GM13976 (cell line): ENCODE data around the gene L2HGDH.
A peak's percentile ranks its signal among the peaks of the same experiment; 100 is the strongest.
"Not testable (repeated sequence)": the region's sequence is repeated elsewhere in the genome, so short reads cannot be mapped to it uniquely, and the experiment has no call there.

Experiments
- DNase-seq: peaks from one replicate; pipeline ENCODE4 v3.0.0; 2012; ENCODE audit warnings: low spot score
- in situ Hi-C: fragments of 300-500 bp; cut with MboI; formaldehyde crosslinking; loops from one replicate; pipeline ENCODE4 v1.12.0; 2022; ENCODE audit warnings: low sequenced_read_pairs, mixed read lengths, inconsistent platforms; ENCODE audit not compliant: unreplicated experiment
- TF ChIP-seq, protein P1 (sequence below): IDR thresholded peaks from 2 replicates; pipeline ENCODE4 v1.5.1; 2012; ENCODE audit warnings: borderline replicate concordance, mild to moderate bottlenecking; ENCODE audit not compliant: insufficient read depth; ENCODE audit errors: extremely low read depth, missing control alignments, control extremely low read depth

Gene L2HGDH

DNA sequence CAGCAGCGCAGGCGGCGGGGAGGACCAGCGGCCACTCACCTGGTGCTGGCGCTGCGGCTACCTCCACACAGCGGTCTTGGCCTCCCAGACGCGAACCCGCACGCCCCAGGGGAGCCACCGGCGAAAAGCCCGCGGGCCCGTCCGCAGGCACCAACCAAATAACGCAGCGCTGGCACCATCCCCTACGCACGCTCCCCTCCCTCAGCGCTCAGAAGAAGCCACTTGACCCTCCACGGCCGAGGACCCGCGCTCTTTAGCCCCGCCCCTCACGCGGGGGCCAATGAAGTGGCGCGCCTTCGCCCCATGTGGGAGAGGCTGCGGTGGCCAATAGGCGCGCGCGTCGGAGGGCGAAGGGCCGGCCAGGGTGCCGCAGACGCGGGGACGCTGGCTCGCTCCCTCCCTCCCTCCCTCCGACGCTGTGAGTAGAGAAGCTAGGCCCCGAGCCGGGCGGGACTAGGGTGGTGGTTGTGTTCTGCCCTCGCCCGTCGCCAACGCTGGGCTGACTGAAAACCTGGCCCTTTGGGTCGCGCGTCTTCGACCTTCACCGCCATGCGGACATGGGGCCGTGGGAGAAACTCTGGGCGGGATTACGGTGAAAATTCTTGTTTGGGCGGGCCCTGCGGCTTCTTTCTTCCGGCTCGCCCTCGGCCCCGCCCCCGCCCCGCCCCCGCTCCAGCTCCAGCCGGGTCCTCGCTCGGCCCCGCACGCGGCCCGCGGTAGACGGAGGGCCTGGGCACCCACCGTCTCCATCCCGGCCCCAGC lies at the start of gene L2HGDH, which contains the start of gene DMAC2L:
TSS of gene L2HGDH (minus strand) at position 258 of the 762 bp plus-strand sequence. CDS start at position 179, 79 bp downstream.
TSS of gene DMAC2L (plus strand) at position 353 of the 762 bp plus-strand sequence. CDS start 9,164 bp downstream, outside the sequence.
- in situ Hi-C loops = no loop called here
- TF ChIP-seq, protein P1, sequence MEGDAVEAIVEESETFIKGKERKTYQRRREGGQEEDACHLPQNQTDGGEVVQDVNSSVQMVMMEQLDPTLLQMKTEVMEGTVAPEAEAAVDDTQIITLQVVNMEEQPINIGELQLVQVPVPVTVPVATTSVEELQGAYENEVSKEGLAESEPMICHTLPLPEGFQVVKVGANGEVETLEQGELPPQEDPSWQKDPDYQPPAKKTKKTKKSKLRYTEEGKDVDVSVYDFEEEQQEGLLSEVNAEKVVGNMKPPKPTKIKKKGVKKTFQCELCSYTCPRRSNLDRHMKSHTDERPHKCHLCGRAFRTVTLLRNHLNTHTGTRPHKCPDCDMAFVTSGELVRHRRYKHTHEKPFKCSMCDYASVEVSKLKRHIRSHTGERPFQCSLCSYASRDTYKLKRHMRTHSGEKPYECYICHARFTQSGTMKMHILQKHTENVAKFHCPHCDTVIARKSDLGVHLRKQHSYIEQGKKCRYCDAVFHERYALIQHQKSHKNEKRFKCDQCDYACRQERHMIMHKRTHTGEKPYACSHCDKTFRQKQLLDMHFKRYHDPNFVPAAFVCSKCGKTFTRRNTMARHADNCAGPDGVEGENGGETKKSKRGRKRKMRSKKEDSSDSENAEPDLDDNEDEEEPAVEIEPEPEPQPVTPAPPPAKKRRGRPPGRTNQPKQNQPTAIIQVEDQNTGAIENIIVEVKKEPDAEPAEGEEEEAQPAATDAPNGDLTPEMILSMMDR = no peak
- peak; percentile 98 for DNase-seq

DNA sequence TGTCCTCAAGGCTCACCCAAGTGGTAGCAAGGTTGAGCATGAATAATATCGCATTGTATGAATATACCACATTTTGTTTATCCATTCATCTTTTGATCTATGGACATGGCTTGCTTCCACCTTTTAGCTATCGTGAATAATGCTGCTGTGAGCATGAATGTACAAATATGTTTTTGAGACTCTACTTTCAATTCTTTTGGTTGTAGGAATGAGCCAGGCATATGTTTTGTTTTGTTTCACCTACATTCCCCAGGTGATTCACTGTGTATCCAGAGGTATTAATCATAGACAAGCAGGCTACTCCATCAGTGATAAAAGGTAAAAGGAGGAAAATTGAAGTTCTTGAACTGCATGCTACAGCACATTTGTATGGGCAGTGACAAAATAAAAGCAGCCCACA lies 48.8 kb upstream of the L2HGDH start:
- TF ChIP-seq, protein P1 = no peak
- DNase-seq = no peak
- in situ Hi-C loops = no loop called here

DNA sequence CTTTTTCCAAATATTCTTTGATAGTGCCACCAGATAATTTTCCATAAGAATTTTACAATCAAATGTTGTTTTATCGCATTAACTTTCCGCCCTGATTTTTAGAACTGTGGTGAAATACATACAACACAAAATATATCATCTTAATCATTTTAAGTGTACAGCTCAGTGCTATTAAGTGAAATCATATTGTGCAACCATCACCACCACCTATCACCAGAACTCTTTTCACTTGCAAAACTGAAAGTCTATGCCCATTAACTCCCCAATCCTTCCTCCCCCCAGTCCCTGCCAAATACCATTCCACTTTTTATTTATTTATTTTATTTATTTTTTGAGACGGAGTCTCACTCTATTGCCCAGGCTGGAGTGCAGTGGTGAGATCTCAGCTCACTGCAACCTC lies 48.1 kb upstream of the L2HGDH start:
- in situ Hi-C loops = no loop called here
- TF ChIP-seq, protein P1 = no peak
- no peak for DNase-seq

DNA sequence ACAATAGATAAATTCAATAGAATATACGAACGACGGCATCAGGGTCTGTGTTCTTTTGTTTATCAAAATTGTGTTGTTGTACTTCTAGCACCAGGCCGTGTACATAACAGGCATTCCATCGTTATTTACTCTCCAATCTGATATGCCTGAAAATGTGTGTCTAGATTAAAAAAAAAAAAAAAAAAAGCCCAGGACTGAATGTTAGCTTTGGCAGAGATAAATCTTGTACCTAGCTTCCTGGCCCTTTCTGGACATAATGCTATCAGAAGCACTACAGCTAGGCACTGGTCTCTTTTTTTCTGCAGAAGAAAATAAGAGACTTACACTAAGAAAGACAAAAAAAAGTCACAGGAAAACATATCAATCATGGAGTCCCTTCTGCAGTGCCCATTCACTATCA lies 47.6 kb upstream of the L2HGDH start:
- in situ Hi-C loops = no loop called here
- DNase-seq = no peak
- TF ChIP-seq, protein P1 = no peak

DNA sequence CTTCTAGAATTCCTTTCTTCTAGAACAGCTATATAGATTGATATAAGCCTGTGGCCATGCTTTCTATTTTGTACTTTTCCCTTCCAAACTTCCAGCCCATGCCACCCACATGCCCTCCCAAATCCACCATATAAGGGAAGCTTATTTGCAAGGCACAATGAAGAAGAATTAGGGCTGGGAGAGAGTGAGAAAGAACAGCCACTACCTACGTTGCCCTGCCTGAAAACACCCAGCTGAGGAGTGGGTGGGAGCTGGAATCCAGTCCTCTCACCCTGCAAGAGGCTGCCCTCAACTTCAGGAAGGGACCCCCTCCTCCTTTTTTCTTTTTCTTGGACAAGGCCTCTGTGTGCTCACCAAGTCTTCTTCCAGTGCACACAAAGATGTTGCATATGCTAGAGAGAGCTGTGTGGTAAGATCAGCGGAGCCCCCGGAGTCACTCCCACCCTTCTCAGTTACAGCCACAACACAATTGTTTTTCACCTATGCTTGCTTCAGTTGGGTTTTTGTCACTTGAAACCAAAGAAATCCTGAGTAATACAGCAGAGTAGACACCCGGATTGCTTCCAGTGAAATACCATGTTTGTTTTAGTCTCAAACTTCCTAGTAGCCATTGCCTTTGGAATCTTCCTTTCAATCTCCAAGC lies 45.8 kb upstream of the L2HGDH start:
- TF ChIP-seq, protein P1 = no peak
- DNase-seq = no peak
- in situ Hi-C loops = no loop called here

DNA sequence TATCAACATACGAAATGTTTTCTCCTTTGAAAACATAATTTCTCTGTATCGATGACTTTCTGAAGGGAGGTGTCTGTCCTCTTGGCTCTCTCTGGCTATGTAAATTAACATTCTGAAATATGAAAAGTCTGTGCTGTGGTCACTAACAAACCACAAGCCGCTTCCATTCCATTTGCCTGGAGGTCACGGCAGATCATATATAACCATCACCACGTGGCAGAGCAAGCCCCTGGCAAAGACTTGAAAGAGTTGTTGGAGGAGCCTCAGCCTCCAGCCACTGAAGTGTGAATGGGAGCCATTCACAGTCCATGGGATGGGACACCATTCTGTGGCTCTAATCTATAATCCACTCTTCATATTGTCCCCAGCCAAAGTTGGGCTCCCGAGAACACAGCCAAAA lies 45.1 kb upstream of the L2HGDH start:
- TF ChIP-seq, protein P1 = no peak
- in situ Hi-C loops = no loop called here
- DNase-seq = no peak

DNA sequence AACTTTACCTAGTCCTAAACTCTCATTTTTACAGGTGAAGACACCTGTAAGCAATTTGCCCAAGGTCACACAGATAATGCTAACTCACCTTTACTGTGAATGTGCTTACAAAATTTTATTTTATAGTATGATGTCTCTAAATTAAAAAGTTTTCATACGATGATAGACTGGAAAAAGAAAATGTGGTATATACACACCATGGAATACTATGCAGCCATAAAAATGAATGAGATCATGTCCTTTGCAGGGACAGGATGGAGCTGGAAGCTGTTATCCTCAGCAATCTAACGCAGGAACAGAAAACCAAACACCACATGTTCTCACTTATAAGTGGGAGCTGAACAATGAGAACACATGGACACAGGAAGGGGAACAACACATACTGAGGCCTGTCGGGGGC lies 44.3 kb upstream of the L2HGDH start:
- in situ Hi-C loops, DNase-seq: not testable (repeated sequence)
